GM08714 (cell line): ENCODE measurements around the gene SMPD2.
A peak's percentile ranks its signal among the peaks of the same experiment; 100 is the strongest.
"Not testable (repeated sequence)": the region's sequence is repeated elsewhere in the genome, so short reads cannot be mapped to it uniquely, and the experiment has no call there.

Experiments
- H3K4me3 ChIP-seq: fragments of 200-500 bp; sonication (Bioruptor generic); 2 replicates; pipeline ENCODE4 v1.5.1; 2014; ENCODE audit warnings: mild to moderate bottlenecking, low read length, inconsistent platforms
- ZNF274 ChIP-seq: IDR thresholded peaks from 2 replicates; pipeline ENCODE4 v1.6.1; 2012; ENCODE audit warnings: mild to moderate bottlenecking, low read depth, low read length

SMPD2 gene

GRCh38 chr6:109453156-109453555 is 12.6 kb downstream of the SMPD2 start:
- no peak for TF ChIP-seq ZNF274

GRCh38 chr6:109453594-109454495 is 13.3 kb downstream of the SMPD2 start:
- no peak for TF ChIP-seq ZNF274
- H3K4me3 ChIP-seq, result peak overlapping the region; percentile 90; the same call in 1 of the 2 replicates

More at GRCh38 chr6:109453156-109453555, 12.6 kb downstream of the SMPD2 start:
- H3K4me3 ChIP-seq, result no peak overlapping the region

GRCh38 chr6:109454496-109455436 is 14.2 kb downstream of the SMPD2 start:
- TF ChIP-seq ZNF274, result no peak
- H3K4me3 ChIP-seq, result peak overlapping the region; percentile 90

- no peak for TF ChIP-seq ZNF274
Observed at GRCh38 chr6:109455437-109456110, 15.1 kb downstream of the SMPD2 start, which contains the start of gene MICAL1. Gene MICAL1, minus strand, starts transcription at chr6:109455772. Its CDS starts 1,576 bp downstream, at chr6:109454196.

GRCh38 chr6:109456111-109456583 is 15.6 kb downstream of the SMPD2 start:
- peak overlapping the region; percentile 70 for H3K4me3 ChIP-seq
- no peak for TF ChIP-seq ZNF274

More at GRCh38 chr6:109455437-109456110, 15.1 kb downstream of the SMPD2 start, which contains the start of gene MICAL1:
- peak within 1 kb of the TSS; percentile 90 for H3K4me3 ChIP-seq

GRCh38 chr6:109456710-109457561 is 16.4 kb downstream of the SMPD2 start:
- H3K4me3 ChIP-seq, result peak overlapping the region; percentile 70; the same call in 1 of the 2 replicates
- TF ChIP-seq ZNF274, result no peak

GRCh38 chr6:109457562-109457996 is 17.1 kb downstream of the SMPD2 start:
- no peak overlapping the region for H3K4me3 ChIP-seq

GRCh38 chr6:109458774-109459531 is 18.4 kb downstream of the SMPD2 start:
- no peak overlapping the region for H3K4me3 ChIP-seq
- TF ChIP-seq ZNF274, result no peak

More at GRCh38 chr6:109457562-109457996, 17.1 kb downstream of the SMPD2 start:
- TF ChIP-seq ZNF274, result no peak

- no peak for TF ChIP-seq ZNF274
- H3K4me3 ChIP-seq, result no peak overlapping the region
Observed at GRCh38 chr6:109460161-109460829, 19.8 kb downstream of the SMPD2 start.

- H3K4me3 ChIP-seq, result not testable (repeated sequence)
Observed at GRCh38 chr6:109461205-109461604, 20.7 kb downstream of the SMPD2 start.

- no peak for TF ChIP-seq ZNF274
- H3K4me3 ChIP-seq, result no peak overlapping the region
Observed at GRCh38 chr6:109461733-109462526, 21.4 kb downstream of the SMPD2 start.
